ENCODE results near the gene LANCL3.

GRCh38 chrX:37590047-37590446, 18.6 kb downstream of the LANCL3 start:
- no peak for TF ChIP-seq CTCF (tag by site-specific recombination; IDR thresholded peaks at IDR 0.05)
- TF ChIP-seq ZNF433 (tag by site-specific recombination; IDR thresholded peaks at IDR 0.05; ENCODE audit: low read depth): no peak

Data from HEK293 (cell line).